ENCODE results near the gene SFMBT2.

SFMBT2 gene

GRCh38 chr10:7337431-7338171, 73.2 kb downstream of the SFMBT2 start:
- DNase-seq (ENCODE audit: extremely low read depth, insufficient read length), result peak; percentile 26
- no peak overlapping the region for H3K4me3 ChIP-seq (replicated peaks; ENCODE audit: low read depth, low read length)
- H3K36me3 ChIP-seq (ENCODE audit: control insufficient read depth, insufficient read depth, low read length), result no peaks in the 10 kb centered on the region
- TF ChIP-seq CTCF (IDR thresholded peaks at IDR 0.05; ENCODE audit: insufficient read depth, low read length, poor library complexity, severe bottlenecking), result no peak
- H3K27me3 ChIP-seq (replicated peaks; ENCODE audit: control insufficient read depth, insufficient read depth, low read length), result no peaks in the 10 kb centered on the region

- no peak for DNase-seq (ENCODE audit: extremely low read depth, insufficient read length)
- Histone ChIP-seq H3K27me3 (replicated peaks; ENCODE audit: control insufficient read depth, insufficient read depth, low read length) (no peaks in the 10 kb centered on the region), H3K36me3 (ENCODE audit: control insufficient read depth, insufficient read depth, low read length) (no peaks in the 10 kb centered on the region), H3K4me3 (replicated peaks; ENCODE audit: low read depth, low read length) (no peak overlapping the region)
- no peak for TF ChIP-seq CTCF (IDR thresholded peaks at IDR 0.05; ENCODE audit: insufficient read depth, low read length, poor library complexity, severe bottlenecking)
These were observed 74.9 kb downstream of the SFMBT2 start for GRCh38 chr10:7335977-7336376.

- TF ChIP-seq CTCF (IDR thresholded peaks at IDR 0.05; ENCODE audit: insufficient read depth, low read length, poor library complexity, severe bottlenecking), result no peak
- H3K4me3 ChIP-seq (replicated peaks; ENCODE audit: low read depth, low read length), result no peak overlapping the region
- no peaks in the 10 kb centered on the region for H3K27me3 ChIP-seq (replicated peaks; ENCODE audit: control insufficient read depth, insufficient read depth, low read length)
- H3K36me3 ChIP-seq (ENCODE audit: control insufficient read depth, insufficient read depth, low read length), result no peaks in the 10 kb centered on the region
- no peak for DNase-seq (ENCODE audit: extremely low read depth, insufficient read length)
These were observed 76.2 kb downstream of the SFMBT2 start for GRCh38 chr10:7334642-7334964.

- Histone ChIP-seq H3K27me3 (replicated peaks; ENCODE audit: control insufficient read depth, insufficient read depth, low read length) (no peaks in the 10 kb centered on the region), H3K36me3 (ENCODE audit: control insufficient read depth, insufficient read depth, low read length) (peaks cover 3% of the 10 kb centered on the region), H3K4me3 (replicated peaks; ENCODE audit: low read depth, low read length) (no peak overlapping the region)
- no peak for TF ChIP-seq CTCF (IDR thresholded peaks at IDR 0.05; ENCODE audit: insufficient read depth, low read length, poor library complexity, severe bottlenecking)
- DNase-seq (ENCODE audit: extremely low read depth, insufficient read length), result no peak
These were observed 76.7 kb downstream of the SFMBT2 start for GRCh38 chr10:7333961-7334641.

GRCh38 chr10:7329219-7329618, 81.6 kb downstream of the SFMBT2 start:
- no peaks in the 10 kb centered on the region for H3K27me3 ChIP-seq (replicated peaks; ENCODE audit: control insufficient read depth, insufficient read depth, low read length)
- no peak overlapping the region for H3K4me3 ChIP-seq (replicated peaks; ENCODE audit: low read depth, low read length)
- peaks cover 3% of the 10 kb centered on the region for H3K36me3 ChIP-seq (ENCODE audit: control insufficient read depth, insufficient read depth, low read length)
- TF ChIP-seq CTCF (IDR thresholded peaks at IDR 0.05; ENCODE audit: insufficient read depth, low read length, poor library complexity, severe bottlenecking), result no peak
- no peak for DNase-seq (ENCODE audit: extremely low read depth, insufficient read length)

Data from GM06990 (cell line).